CD4-positive, alpha-beta T cell (primary cell): ENCODE results near the gene TGM1. TPM values are rescaled to one million over a fixed set of nuclear protein-coding genes. Genes with fewer than 3 reads are reported as not detected.

Source experiments
- ATAC-seq: fragments of 200-7000 bp; cut with Tn5 transposase; one replicate; pipeline ENCODE4 v1.10.0; 2022; ENCODE audit warnings: mild to moderate bottlenecking; ENCODE audit not compliant: poor library complexity
- CTCF ChIA-PET: fragments of 350-600 bp; sonication (Branson Sonifier 250); formaldehyde crosslinking; loops from one replicate; lab custom pipeline; 2021; ENCODE audit warnings: antibody characterized with exemption, inconsistent platforms; lab: Charles Lee
- POLR2A ChIA-PET: fragments of 350-600 bp; sonication (Branson Sonifier 250); formaldehyde crosslinking; loops from one replicate; lab custom pipeline; 2021; ENCODE audit warnings: antibody characterized with exemption, inconsistent platforms; lab: Charles Lee
- DNase-seq, 14 experiments: peaks; one replicate each; pipeline ENCODE4 v3.0.0-alpha.2; 2013 to 2020; ENCODE audit warnings: mixed read lengths in 2 of 14
- H3K27ac ChIP-seq, 2 donors: one replicate each; pipeline versions ENCODE4 v1.5.1 to v1.7.0; 2013; ENCODE audit warnings: low read length in 2 of 2, low read depth in 1 of 2, mild to moderate bottlenecking in 1 of 2
- H3K27me3 ChIP-seq, 2 experiments: 1 replicate in 1 of 2; 2 replicates in 1 of 2; pipeline versions ENCODE4 v1.6.1 to v1.7.0; 2013; ENCODE audit warnings: low read length in 2 of 2, control low read depth in 1 of 2, mild to moderate bottlenecking in 1 of 2, moderate library complexity in 1 of 2; ENCODE audit not compliant: insufficient read depth in 2 of 2, control insufficient read depth in 1 of 2
- H3K36me3 ChIP-seq: one replicate; pipeline ENCODE4 v1.6.1; 2013; ENCODE audit warnings: low read length, control low read depth; ENCODE audit not compliant: insufficient read depth
- H3K4me1 ChIP-seq: one replicate; pipeline ENCODE4 v1.6.1; 2013; ENCODE audit warnings: low read length, control low read depth; ENCODE audit not compliant: insufficient read depth
- H3K4me3 ChIP-seq: one replicate; pipeline ENCODE4 v1.5.1; 2013; ENCODE audit warnings: mild to moderate bottlenecking, low read length, moderate library complexity
- H3K9me3 ChIP-seq, 2 experiments: 1 replicate in 1 of 2; 2 replicates in 1 of 2; pipeline versions ENCODE4 v1.6.1 to v1.7.0; 2013; ENCODE audit warnings: low read length in 2 of 2, mild to moderate bottlenecking in 2 of 2, control low read depth in 1 of 2, moderate library complexity in 1 of 2; ENCODE audit not compliant: control insufficient read depth in 1 of 2, insufficient read depth in 1 of 2
- H3K27ac Mint-ChIP-seq: one replicate; pipeline ENCODE4 v1.8.0; 2020; ENCODE audit warnings: mixed read lengths
- H3K27me3 Mint-ChIP-seq: one replicate; pipeline ENCODE4 v1.8.0; 2021; ENCODE audit warnings: mixed read lengths
- H3K36me3 Mint-ChIP-seq: one replicate; pipeline ENCODE4 v1.8.0; 2021; ENCODE audit warnings: low read depth, mixed read lengths
- H3K4me1 Mint-ChIP-seq: one replicate; pipeline ENCODE4 v1.8.0; 2021; ENCODE audit warnings: low read depth, mixed read lengths
- H3K4me3 Mint-ChIP-seq: one replicate; pipeline ENCODE4 v1.8.0; 2020; ENCODE audit warnings: mild to moderate bottlenecking, mixed read lengths
- H3K9me3 Mint-ChIP-seq: one replicate; pipeline ENCODE4 v1.8.0; 2020; ENCODE audit warnings: mixed read lengths
- intact Hi-C, 2 experiments: fragments of 100-400 bp; cut with DNase I in 1 of 2; cut with micrococcal nuclease in 1 of 2; formaldehyde crosslinking; loops; one replicate each; pipeline versions ENCODE4 v1.15.1 to v1.9.0; 2023 to 2025; cut with DNase I, micrococcal nuclease
- total RNA-seq, 174 experiments: library from RNA in 2 of 174; stranded (reverse) in 2 of 174; gene quantifications; one replicate each; pipeline ENCODE4 v1.2.3 and lab custom pipeline; 2021 to 2026
- TF ChIP-seq, protein P1 (sequence below): fragments of 200-600 bp; IDR thresholded peaks from one replicate; pipeline ENCODE4 v1.8.0; 2022; ENCODE audit warnings: antibody characterized with exemption, mild to moderate bottlenecking

TGM1 gene
- total RNA-seq, 2 experiments from 2014 or later: 3.5 to 3.9 TPM

- TF ChIP-seq, protein P1, sequence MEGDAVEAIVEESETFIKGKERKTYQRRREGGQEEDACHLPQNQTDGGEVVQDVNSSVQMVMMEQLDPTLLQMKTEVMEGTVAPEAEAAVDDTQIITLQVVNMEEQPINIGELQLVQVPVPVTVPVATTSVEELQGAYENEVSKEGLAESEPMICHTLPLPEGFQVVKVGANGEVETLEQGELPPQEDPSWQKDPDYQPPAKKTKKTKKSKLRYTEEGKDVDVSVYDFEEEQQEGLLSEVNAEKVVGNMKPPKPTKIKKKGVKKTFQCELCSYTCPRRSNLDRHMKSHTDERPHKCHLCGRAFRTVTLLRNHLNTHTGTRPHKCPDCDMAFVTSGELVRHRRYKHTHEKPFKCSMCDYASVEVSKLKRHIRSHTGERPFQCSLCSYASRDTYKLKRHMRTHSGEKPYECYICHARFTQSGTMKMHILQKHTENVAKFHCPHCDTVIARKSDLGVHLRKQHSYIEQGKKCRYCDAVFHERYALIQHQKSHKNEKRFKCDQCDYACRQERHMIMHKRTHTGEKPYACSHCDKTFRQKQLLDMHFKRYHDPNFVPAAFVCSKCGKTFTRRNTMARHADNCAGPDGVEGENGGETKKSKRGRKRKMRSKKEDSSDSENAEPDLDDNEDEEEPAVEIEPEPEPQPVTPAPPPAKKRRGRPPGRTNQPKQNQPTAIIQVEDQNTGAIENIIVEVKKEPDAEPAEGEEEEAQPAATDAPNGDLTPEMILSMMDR: peak; percentile 45
- DNase-seq (peak; percentile 47 to 91 (median 61)), ATAC-seq (peak; percentile 81)
- no peaks in the 10 kb centered on the region for H3K9me3 ChIP-seq
- H3K4me1 ChIP-seq: peaks cover 80% of the 10 kb centered on the region
- H3K4me3 ChIP-seq: peak within 1 kb of the TSS; percentile 65
- no peaks in the 10 kb centered on the region for H3K9me3 Mint-ChIP-seq
- H3K27me3 ChIP-seq: no peaks in the 10 kb centered on the region
- intact Hi-C loops: loop anchor here (2.0 to 5.0 kb wide), 3 partner anchors 20 to 39 kb away; partner anchors contain the start of gene RABGGTA (in 1 of the 2)
- ChIA-PET CTCF (interaction anchor here (1.1 to 4.9 kb wide), 12 partner anchors 11 to 122 kb away, joined by 3 to 67 read pairs (median 5); partner anchors contain the start of genes DHRS1, KHNYN, MDP1 and NOP9), POLR2A (interaction anchor here (0.6 to 5.5 kb wide), 17 partner anchors 8 to 205 kb away, joined by 3 to 52 read pairs (median 5); partner anchors contain the start of genes ADCY4, CBLN3, CHMP4A and DCAF11)
- H3K4me1 Mint-ChIP-seq: peaks cover 80% of the 10 kb centered on the region
- peaks cover 29% of the 10 kb centered on the region for H3K36me3 ChIP-seq
- peak within 1 kb of the TSS; percentile 59 to 73 for H3K27ac ChIP-seq
- peak within 1 kb of the TSS; percentile 88 for H3K4me3 Mint-ChIP-seq
- no peaks in the 10 kb centered on the region for H3K27me3 Mint-ChIP-seq
- H3K36me3 Mint-ChIP-seq: peaks cover 28% of the 10 kb centered on the region
- peak within 1 kb of the TSS; percentile 76 for H3K27ac Mint-ChIP-seq
Observed at GRCh38 chr14:24310646-24311604, 47.9 kb upstream of the TGM1 start, which contains the start of gene LTB4R. TSS of gene LTB4R (plus strand) at chr14:24311502. CDS start at chr14:24315652, 4,150 bp downstream.

DNA sequence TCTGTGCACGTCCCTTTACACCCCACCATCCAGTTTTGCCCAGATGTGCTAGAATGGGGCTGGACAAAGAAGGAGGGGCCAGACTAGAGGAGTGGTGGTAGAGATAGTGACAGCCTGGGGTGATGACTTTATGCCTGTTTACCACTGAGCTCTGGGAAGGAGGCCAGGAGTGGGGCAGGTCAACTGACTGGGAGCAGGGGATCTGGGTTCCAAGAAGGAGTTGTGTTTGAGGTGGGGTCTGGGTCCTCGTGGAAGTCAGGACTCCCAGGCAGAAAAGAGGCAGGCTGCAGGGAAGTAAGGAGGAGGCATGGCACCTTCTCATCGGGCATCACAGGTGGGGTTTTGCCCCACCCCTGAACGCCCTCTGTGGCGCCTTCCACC lies 47.3 kb upstream of the TGM1 start:
- ChIA-PET POLR2A (interaction anchor here (0.6 to 5.5 kb wide), 12 partner anchors 11 to 204 kb away, joined by 3 to 52 read pairs (median 10); partner anchors contain the start of genes CBLN3, CHMP4A, DCAF11 and DHRS1), CTCF (interaction anchor here (1.4 to 4.9 kb wide), 9 partner anchors 11 to 123 kb away, joined by 3 to 67 read pairs (median 8); partner anchors contain the start of genes DHRS1, KHNYN, NOP9 and RABGGTA)
- peaks cover 32% of the 10 kb centered on the region for H3K36me3 ChIP-seq
- no peaks in the 10 kb centered on the region for H3K27me3 ChIP-seq
- TF ChIP-seq, protein P1: no peak
- intact Hi-C loops: loop anchor here (2.0 to 5.0 kb wide), 3 partner anchors 21 to 38 kb away; partner anchors contain the start of gene RABGGTA (in 1 of the 2)
- no peaks in the 10 kb centered on the region for H3K9me3 ChIP-seq
- no peak for ATAC-seq
- Mint-ChIP-seq H3K27me3 (no peaks in the 10 kb centered on the region), H3K4me3 (peak overlapping the region; percentile 87), H3K9me3 (no peaks in the 10 kb centered on the region), H3K36me3 (peaks cover 35% of the 10 kb centered on the region), H3K4me1 (peaks cover 73% of the 10 kb centered on the region), H3K27ac (peak overlapping the region; percentile 76)
- peak overlapping the region; percentile 59 to 66 for H3K27ac ChIP-seq
- no peak for DNase-seq
- H3K4me1 ChIP-seq: peaks cover 73% of the 10 kb centered on the region
- peak overlapping the region; percentile 65 for H3K4me3 ChIP-seq
